ENCODE measurements around the gene FOXP3. TPM values are rescaled to one million over a fixed set of nuclear protein-coding genes. Genes with fewer than 3 reads are reported as not detected.

FOXP3 gene
- total RNA-seq, 1 experiment from 2014 or later: 0.42 TPM

DNA sequence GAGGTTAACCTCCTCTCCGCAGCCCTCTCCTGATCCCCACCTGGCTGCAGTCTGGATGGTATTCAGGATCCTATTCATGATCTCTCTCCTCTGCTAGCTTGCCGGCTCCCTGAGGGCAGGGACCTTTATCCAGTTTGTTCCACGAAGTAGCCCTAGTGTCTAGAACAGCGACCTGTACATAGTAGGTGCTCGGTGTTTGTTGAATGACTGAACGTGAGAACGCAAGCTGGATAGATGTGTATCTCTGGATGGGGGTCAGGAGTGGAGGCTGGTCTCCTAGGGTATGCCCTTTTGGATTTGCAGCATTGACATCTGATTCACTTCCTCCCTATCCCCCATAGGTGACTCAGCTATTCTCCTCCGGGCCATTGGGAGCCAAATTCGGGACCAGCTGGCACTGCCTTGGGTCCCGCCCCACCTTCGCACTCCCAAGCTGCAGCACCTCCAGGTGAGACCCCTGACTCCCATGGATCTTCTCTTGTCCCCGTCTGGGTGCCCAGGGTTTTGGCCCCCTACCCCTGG lies 21.9 kb downstream of the FOXP3 start:
- Mint-ChIP-seq H3K36me3 (peaks cover 3% of the 10 kb centered on the region; the same call in 1 of the 2 replicates), H3K4me1 (no peaks in the 10 kb centered on the region), H3K9me3 (no peaks in the 10 kb centered on the region), H3K27ac (no peak overlapping the region), H3K4me3 (no peak overlapping the region), H3K27me3 (ENCODE audit: low read depth) (no peaks in the 10 kb centered on the region)
- no peak for DNase-seq (ENCODE audit: low spot score)
- no peak for TF ChIP-seq NR1H2 (CRISPR knock-in tag; IDR thresholded peaks at IDR 0.05)
- no peak for TF ChIP-seq ZNF121 (CRISPR knock-in tag; IDR thresholded peaks at IDR 0.05)
- TF ChIP-seq, protein P1, sequence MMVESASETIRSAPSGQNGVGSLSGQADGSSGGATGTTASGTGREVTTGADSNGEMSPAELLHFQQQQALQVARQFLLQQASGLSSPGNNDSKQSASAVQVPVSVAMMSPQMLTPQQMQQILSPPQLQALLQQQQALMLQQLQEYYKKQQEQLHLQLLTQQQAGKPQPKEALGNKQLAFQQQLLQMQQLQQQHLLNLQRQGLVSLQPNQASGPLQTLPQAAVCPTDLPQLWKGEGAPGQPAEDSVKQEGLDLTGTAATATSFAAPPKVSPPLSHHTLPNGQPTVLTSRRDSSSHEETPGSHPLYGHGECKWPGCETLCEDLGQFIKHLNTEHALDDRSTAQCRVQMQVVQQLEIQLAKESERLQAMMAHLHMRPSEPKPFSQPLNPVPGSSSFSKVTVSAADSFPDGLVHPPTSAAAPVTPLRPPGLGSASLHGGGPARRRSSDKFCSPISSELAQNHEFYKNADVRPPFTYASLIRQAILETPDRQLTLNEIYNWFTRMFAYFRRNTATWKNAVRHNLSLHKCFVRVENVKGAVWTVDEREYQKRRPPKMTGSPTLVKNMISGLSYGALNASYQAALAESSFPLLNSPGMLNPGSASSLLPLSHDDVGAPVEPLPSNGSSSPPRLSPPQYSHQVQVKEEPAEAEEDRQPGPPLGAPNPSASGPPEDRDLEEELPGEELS (CRISPR knock-in tag; IDR thresholded peaks at IDR 0.05): no peak
- TF ChIP-seq CREM (CRISPR knock-in tag; IDR thresholded peaks at IDR 0.05): no peak
- TF ChIP-seq, protein P2, sequence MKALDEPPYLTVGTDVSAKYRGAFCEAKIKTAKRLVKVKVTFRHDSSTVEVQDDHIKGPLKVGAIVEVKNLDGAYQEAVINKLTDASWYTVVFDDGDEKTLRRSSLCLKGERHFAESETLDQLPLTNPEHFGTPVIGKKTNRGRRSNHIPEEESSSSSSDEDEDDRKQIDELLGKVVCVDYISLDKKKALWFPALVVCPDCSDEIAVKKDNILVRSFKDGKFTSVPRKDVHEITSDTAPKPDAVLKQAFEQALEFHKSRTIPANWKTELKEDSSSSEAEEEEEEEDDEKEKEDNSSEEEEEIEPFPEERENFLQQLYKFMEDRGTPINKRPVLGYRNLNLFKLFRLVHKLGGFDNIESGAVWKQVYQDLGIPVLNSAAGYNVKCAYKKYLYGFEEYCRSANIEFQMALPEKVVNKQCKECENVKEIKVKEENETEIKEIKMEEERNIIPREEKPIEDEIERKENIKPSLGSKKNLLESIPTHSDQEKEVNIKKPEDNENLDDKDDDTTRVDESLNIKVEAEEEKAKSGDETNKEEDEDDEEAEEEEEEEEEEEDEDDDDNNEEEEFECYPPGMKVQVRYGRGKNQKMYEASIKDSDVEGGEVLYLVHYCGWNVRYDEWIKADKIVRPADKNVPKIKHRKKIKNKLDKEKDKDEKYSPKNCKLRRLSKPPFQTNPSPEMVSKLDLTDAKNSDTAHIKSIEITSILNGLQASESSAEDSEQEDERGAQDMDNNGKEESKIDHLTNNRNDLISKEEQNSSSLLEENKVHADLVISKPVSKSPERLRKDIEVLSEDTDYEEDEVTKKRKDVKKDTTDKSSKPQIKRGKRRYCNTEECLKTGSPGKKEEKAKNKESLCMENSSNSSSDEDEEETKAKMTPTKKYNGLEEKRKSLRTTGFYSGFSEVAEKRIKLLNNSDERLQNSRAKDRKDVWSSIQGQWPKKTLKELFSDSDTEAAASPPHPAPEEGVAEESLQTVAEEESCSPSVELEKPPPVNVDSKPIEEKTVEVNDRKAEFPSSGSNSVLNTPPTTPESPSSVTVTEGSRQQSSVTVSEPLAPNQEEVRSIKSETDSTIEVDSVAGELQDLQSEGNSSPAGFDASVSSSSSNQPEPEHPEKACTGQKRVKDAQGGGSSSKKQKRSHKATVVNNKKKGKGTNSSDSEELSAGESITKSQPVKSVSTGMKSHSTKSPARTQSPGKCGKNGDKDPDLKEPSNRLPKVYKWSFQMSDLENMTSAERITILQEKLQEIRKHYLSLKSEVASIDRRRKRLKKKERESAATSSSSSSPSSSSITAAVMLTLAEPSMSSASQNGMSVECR (CRISPR knock-in tag; IDR thresholded peaks at IDR 0.05; ENCODE audit: borderline replicate concordance): no peak
- TF ChIP-seq OVOL2 (CRISPR knock-in tag; IDR thresholded peaks at IDR 0.05; ENCODE audit: borderline replicate concordance): no peak
- ChIA-PET CTCF (no interaction called here), POLR2A (no interaction called here)
- ATAC-seq: no peak

- no peaks in the 10 kb centered on the region for H3K9me3 Mint-ChIP-seq
- no peak overlapping the region for H3K27ac Mint-ChIP-seq
- ChIA-PET POLR2A (no interaction called here), CTCF (no interaction called here)
- H3K4me1 Mint-ChIP-seq: no peaks in the 10 kb centered on the region
- DNase-seq (ENCODE audit: low spot score) (no peak), ATAC-seq (no peak)
- H3K27me3 Mint-ChIP-seq (ENCODE audit: low read depth): no peaks in the 10 kb centered on the region; the same call in 1 of the 2 replicates
- H3K4me3 Mint-ChIP-seq: no peak overlapping the region
- no peaks in the 10 kb centered on the region for H3K36me3 Mint-ChIP-seq
- TF ChIP-seq CDX4 (CRISPR knock-in tag; IDR thresholded peaks at IDR 0.05; ENCODE audit: borderline replicate concordance) (no peak), ZNF425 (CRISPR knock-in tag; conservative IDR thresholded peaks at IDR 0.05) (no peak), ATF1 (CRISPR knock-in tag; IDR thresholded peaks at IDR 0.05) (no peak), TCF7 (CRISPR knock-in tag; IDR thresholded peaks at IDR 0.05; ENCODE audit: low read depth) (no peak), ATF3 (CRISPR knock-in tag; conservative IDR thresholded peaks at IDR 0.05) (no peak), ZNF671 (CRISPR knock-in tag; IDR thresholded peaks at IDR 0.05) (no peak), SMAD4 (CRISPR knock-in tag; IDR thresholded peaks at IDR 0.05) (no peak), HMGXB4 (CRISPR knock-in tag; IDR thresholded peaks at IDR 0.05) (no peak), CREM (CRISPR knock-in tag; IDR thresholded peaks at IDR 0.05) (no peak), NR1H2 (CRISPR knock-in tag; IDR thresholded peaks at IDR 0.05) (no peak), FOXJ3 (CRISPR knock-in tag; IDR thresholded peaks at IDR 0.05; ENCODE audit: borderline replicate concordance) (no peak), FOXK1 (CRISPR knock-in tag; IDR thresholded peaks at IDR 0.05) (no peak), CTCF (IDR thresholded peaks at IDR 0.05) (no peak), CBFB (CRISPR knock-in tag; IDR thresholded peaks at IDR 0.05; ENCODE audit: low read depth) (no peak), ZNF263 (CRISPR knock-in tag; IDR thresholded peaks at IDR 0.05; ENCODE audit: low read depth) (no peak), HMGA2 (CRISPR knock-in tag; IDR thresholded peaks at IDR 0.05) (no peak)
- TF ChIP-seq, protein P3, sequence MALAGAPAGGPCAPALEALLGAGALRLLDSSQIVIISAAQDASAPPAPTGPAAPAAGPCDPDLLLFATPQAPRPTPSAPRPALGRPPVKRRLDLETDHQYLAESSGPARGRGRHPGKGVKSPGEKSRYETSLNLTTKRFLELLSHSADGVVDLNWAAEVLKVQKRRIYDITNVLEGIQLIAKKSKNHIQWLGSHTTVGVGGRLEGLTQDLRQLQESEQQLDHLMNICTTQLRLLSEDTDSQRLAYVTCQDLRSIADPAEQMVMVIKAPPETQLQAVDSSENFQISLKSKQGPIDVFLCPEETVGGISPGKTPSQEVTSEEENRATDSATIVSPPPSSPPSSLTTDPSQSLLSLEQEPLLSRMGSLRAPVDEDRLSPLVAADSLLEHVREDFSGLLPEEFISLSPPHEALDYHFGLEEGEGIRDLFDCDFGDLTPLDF (CRISPR knock-in tag; IDR thresholded peaks at IDR 0.05): no peak
Observed at GRCh38 chrX:49238735-49239134, 25.8 kb downstream of the FOXP3 start.

Data from WTC11 (cell line).